ENCODE data around the gene LSM2.
"Not testable (repeated sequence)": the region's sequence is repeated elsewhere in the genome, so short reads cannot be mapped to it uniquely, and the experiment has no call there.

LSM2 gene

DNA sequence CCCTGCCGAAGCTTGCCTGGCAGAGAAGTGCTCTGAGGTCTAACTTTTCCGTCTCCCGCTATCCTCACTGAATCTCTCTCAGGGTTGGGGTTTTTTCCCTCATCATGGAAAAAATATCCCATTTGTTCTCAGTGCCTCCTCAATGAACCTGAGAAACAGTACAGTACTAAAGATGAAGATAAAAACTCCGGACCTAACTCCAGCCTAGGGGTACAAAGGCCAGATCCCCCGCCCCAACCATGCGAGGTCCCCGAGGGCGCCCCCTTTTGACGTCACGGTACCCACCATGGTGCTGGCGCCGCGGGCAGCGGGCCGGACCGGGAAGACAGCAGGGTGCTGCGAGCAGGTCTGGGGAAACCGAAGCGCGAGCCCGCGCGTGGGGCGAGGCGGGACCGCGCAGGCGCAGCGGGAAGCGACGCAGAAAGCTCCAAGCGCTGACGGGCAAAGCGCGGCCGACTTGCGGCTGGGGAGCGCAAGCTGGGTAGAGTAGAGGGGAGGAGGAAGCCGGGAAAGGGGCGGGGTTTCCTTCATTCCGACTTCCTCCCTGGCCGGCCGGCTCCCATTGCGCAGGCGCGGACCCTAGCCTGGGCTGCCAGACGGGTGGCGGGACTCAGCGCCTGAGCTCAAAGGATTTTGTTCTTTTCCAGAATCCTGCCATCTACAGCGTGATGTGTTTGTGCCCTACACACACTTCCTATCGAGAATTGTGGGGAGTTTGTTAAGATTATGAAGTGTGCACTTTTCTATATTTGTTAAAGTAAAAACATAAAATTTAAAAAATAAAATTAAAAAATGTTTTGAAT lies at the start of gene LSM2:
Gene LSM2 (minus strand): TSS at position 497 of the 803 bp plus-strand sequence. CDS start 209 bp downstream, at position 288.
- peak; percentile 97 for DNase-seq

DNA sequence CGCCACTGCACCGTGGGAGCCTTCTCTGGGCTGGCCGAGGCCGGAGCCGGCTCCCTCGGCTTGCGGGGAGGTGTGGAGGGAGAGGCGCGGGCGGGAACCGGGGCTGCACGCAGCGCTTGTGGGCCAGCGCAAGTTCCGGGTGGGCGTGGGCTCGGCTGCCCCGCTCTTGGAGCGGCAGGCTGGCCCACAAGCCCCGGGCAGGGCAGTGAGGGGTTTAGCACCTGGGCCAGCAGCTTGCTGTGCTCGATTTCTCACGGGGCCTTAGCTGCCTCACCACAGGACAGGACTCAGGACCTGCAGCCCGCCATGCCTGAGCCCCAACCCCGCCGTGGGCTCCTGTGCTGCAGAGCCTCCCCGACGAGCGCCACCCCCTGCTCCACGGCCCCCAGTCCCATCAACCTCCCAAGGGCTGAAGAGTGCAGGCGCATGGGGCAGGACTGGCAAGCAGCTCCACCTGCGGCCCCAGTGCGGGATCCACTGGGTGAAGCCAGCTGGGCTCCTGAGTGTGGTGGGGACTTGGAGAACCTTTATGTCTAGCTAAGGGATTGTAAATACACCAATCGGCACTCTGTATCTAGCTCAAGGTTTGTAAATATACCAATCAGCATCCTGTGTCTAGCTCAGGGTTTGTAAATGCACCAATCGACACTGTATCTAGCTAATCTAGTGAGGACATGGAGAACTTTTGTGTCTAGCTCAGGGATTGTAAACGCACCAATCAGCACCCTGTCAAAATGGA lies 45.4 kb upstream of the LSM2 start:
- not testable (repeated sequence) for DNase-seq

DNA sequence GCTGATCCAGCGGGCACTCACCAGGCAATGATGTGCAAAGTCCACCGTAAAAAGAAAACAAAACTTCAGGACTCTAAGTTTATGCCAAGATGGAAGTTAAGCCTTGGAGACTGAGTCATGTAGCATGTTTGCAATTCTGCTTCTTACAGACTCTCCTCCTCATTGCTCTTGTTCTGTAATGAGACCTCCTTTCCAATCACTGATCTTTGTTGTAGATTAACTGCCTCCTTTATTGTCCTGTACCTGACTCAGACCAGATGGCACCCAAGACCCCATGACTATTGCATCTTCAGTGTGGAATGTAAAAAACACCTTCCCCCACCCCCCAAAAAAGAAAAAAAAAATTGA lies 44.7 kb upstream of the LSM2 start:
- DNase-seq: no peak

DNA sequence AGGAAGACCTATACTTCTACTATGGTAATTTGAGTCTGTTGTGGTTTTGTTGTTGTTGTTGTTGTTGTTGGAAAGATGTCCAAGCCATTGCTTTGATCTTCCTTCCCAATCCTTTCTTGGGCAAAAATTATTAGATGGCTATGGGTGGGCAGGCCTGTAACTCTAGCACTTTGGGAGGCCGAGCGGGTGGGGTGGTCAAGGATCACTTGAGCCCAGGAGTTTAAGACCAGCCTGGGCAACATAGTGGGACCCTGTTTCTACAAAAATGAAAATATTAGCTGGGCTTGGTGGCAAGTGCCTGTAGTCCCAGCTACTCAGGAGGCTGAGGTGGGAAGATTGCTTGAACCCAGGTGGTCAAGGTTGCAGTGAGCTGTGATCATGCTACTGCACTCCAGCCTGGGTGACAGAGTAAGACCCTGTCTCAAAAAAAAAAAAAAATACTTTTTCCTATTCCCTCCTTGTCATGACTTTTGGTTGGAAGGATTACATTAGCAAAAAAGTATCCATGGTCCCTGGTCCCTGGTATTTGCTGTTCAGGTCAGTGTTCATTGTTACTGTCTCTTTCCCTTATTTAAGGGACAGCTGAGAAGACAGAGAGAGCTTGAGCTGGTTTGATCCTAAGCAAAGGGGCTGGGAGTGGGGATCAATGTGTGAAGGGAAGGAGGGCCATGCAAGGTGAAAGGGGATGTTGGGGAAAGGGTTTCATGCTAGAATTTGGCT lies 44.2 kb upstream of the LSM2 start:
- DNase-seq: no peak

DNA sequence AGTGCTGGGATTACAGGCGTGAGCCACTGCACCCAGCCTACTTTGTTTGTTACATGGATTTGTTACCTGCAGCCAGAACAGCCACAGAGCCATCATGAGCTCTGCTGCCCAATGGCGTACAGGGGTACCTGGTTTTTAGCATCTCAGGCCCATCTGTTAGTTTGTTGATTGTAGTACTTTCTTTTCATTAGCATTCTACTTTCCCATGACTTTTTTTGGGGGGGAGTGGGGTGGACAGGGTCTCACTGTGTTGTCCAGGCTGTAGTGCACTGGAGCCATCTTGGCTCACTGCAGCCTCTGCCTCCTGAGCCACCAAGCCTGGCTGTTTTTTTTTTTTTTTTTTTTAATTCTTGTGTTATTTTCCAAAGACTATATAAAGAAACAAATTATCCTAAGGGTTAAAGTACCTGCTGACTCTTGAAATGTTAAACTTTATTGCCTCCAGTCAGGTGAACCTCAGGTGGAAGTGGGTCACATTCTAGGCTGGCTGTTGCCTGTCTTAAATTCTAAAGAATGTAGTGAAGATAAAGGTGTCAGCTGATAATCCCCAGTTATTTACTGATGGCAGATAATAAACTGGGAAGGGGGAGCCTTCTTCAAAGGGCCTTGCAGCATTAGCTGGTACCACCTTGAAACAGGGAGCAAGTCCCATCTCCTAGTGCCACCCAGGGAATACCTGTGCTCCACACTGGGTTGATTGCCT lies 40.7 kb upstream of the LSM2 start:
- DNase-seq: no peak

DNA sequence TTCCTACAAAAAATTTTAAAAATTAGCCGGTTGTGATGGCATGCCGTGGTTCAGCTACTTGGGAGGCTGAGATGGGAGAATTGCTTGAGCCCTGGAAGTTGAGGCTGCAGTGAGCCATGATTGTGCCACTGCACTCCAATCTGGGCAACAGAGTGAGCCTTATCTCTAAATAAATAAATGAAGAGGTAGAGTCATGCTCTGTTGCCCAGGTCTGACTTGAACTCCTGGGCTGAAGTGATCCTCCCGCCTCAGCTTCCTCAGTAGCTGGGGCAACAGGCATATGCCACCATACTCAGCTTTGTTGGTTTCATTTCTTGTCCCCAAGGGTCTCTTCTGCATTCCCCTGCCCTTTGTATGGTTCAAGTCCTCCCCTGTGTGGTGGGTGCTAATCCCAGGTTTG lies 37.7 kb upstream of the LSM2 start:
- DNase-seq: no peak

DNA sequence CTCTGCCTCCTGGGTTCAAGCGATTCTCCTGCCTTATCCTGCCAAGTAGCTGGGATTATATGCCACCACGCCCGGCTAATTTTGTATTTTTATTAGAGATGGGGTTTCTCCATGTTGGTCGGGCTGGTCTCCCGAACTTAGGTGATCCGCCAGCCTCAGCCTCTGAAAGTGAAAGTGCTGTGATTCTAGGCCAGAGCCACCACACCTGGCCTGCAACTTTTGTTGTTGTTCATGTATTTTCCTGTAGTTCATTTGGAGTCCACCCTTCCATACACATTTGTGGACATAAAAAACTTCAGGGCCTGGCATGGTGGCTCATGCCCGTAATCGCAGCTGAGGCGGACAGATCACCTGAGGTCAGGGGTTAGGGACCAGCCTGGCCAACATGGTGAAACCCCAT lies 35.3 kb upstream of the LSM2 start:
- DNase-seq: no peak

DNA sequence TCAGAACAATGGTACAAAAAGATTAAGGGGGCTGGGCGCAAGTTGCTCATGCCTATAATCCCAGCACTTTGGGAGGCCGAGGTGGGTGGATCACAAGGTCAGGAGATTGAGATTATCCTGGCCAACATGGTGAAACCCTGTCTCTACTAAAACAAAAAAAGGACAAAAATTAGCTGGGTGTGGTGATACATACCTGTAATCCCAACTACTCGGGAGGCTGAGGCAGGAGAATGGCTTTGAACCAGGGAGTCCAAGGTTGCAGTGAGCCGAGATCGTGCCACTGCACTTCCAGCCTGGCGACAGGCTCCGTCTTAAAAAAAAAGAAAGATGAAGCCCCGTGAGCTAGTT lies 33.0 kb upstream of the LSM2 start:
- DNase-seq: not testable (repeated sequence)

DNA sequence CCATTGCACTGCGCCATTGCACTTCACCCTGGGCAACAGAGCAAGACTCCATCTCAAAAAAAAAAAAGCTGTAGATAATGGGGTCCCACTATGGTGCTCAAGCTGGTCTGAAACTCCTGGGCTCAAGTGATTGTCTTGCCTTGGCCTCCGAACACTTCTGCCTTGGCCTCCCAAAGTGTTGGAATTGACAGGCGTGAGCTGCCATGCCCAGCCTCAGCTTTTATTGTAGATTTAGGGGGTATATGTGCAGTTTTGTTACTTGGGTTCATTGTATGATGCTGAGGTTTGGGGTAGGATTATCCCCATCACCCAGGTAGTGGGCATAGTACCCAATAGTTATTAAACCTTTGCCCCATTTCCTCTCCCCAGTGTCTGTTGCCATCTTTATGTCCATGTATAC lies 32.2 kb upstream of the LSM2 start:
- DNase-seq: no peak

DNA sequence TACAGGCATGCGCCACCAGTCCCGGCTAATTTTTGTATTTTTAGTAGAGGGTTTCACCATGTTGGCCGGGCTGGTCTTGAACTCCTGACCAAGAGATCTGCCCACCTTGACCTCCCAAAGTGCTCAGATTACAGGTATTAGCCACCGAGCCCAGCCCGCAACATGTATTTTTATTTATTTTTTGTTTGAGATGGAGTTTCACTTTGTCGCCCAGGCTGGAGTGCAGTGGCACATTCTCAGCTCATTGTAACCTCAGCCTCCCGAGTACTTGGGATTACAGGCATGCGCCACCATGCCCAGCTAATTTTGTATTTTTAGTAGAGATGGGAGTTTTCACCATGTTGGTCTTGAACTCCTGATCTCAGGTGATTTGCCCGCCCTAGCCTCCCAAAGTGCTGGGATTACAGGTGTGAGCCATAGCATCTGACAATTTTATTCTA lies 31.4 kb upstream of the LSM2 start:
- DNase-seq: not testable (repeated sequence)

DNA sequence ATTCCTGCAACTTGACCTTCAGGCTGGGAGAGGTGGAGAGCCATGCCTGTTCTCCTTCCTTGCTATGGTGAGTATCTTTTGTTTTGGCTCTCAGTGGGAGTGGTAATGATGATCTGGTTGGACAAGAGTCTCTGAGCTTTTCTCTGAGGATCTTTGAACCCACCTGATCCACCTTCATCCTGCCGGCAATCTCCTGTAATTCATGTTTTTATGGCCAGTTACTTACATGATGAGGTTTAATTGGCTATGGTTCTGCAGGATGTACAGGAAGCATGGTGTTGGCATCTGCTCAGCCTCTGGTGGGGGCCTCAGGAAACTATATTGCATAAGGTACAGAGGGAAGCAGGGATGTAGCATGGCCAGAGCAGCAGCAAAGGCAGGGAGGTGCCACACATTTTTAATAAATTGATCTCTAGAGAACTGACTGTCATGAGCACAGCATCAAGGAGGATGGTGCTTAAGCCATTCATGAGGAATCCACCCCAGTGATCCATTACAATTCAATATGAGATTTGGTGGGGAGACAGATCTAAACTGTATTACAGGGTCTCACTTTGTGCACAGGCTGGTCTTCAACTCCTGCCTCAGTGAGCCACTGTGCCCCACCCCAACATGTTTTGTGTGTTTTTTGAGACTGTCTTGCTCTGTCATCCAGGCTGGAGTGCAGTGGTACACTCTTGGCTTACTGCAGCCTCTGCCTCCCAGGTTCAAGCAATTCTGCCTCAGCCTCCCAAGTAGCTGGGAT lies 30.8 kb upstream of the LSM2 start:
- DNase-seq: no peak

DNA sequence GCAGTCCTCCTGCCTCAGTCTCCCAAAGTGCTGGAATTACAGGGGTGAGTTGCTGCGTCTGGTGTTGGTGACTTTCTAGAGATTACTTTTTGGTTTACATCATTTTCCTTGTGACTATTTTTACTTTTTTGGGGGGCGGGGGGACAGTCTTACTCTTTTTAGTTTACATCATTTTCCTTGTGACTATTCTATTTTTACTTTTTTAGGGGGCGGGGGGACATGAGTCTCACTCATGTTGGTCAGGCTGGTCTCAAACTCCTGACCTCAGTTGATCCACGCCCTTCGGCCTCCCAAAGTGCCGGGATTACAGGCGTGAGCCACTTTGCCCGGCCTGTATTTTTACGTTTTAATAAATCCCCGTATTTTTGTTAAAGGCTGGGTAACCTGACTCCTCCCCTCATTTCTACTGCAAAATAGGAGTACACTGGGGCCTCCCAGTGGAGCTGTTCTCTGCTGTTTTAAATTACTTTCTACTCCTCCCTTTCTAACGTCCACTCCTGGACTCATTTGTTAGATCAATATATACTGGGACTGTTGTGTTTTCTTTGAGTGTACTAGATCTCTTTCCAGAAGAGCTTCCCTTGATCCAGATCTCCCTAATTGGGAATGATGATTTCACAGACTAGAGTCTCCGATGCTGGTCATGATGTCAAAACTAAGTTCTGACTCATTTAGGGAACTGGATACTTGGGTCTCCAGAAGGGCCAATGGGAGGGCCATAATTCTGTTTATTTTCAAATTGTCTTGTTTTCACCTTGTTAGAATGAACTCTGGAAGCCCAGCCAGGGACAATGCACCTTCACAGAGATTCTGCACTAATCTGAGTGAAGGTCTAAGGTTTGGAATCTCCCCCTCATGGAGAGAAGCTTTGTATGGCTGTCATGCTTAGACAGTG lies 30.0 kb upstream of the LSM2 start:
- DNase-seq: no peak

DNA sequence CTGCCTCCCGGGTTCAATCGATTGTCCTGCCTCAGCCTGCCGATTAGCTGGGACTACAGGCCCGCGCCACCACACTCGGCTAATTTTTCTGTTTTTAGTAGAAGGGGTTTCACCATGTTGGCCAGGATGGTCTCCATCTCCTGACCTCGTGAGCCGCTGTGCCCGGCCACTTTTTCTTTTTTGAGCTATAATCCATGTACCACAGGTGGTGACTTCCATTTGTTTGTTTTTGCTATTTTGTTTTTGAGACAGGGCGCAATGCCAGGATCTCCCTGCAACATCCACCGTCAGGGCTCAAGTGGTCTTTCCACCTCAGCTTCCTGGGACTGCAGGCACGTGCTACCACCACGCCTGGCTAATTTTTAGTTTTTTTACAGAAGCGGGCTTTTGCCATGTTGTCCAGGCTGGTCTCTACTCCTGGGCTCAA lies 29.3 kb upstream of the LSM2 start:
- no peak for DNase-seq

DNA sequence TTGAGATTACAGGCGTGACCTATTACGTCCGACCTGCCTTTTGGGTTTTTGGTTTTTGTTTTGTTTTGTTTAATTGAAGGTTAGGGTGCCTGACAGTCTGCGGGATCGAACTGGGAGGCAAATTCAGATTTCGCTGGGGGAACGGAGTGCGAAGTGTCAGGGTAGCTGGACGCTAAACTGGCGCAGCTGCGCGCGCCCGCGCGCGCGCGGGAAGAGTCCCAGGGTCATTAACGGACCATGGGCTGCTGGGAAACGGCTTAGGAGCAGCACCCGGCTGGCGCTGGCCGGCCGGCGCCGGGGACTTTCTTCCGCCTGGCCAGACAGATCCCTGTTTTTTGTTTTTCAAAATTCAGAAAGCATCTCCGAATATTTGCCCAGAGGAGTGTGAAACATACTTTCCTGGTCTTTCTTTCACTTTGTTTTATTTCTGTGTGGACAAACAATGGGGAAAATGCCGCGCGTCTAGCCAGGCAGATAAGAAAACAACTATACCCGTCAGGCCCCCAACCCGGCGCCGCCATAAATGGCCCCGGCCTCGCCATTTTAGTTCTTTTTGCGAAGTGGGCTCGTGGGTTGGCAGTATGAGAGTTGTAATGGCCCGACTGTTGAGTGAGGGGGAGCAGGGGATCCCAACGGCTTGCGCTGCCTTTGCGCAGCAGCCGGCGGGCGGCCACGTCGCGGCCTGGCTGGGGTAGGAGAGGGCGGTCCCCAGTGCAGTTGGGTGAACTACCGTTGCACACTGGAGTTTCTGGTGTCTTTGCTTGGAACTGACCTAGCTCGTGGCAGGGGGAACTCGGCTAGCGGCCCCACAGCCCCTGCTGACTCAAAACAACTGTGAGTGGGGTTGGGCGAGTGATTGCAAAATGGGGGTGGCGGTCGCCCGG lies 27.8 kb upstream of the LSM2 start:
- DNase-seq: peak; percentile 92

DNA sequence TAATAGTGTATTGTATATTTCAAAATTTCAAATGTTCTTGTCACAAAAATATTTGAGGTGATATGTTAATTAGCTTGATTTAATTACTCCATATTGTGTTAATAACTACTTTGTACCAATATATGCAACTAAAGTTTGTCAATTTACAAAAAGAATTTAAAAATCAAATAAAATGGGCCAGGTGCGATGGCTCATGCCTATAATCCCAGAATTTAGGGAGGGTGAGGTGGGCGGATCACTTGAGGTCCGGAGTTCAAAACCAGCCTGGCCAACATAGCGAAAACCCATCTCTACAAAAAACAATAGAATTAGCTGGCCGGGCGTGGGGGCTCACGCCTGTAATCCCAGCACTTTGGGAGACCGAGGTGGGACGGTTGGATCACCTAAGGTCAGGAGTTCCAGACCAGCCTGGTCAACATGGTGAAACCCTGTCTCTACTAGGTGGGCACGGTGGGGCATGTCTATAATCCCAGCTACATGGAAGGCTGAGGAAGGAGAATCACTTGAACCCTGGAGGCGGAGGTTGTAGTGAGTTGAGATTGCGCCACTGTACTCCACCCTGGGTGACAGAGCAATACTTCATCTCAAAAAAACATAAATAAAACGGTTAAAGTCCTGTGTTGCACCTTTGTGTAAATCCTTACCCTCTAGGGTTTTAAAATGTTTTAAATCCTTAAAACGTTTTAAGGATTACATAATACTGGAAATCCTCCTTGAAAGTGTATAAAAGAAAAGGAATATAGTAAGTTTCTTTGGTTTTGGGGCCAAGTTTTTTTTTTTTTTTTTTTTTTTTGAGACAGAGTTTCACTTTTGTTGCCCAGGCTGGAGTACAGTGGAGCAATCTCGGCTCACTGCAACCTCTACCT lies 24.8 kb upstream of the LSM2 start:
- DNase-seq: no peak

DNA sequence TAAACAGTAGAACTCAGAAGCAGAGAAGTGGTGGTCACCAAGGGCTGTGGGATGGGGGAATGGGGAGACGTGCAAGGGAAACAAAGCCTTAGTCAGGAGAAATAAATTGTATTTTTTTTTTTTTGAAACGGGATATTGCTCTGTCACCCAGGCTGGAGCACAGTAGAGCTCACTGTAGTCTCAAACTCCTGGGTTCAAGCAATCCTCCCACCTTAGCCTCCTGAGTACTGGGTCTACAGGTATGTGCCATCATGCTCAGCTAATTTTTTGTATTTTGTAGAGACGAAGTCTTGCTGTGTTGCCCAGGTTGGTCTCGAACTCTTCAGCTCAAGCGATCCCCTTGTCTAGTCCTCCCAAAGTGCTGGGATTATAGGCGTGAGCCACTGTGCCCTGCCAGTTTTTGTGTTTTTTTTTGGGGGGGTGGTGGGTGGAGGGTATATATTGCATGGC lies 24.1 kb upstream of the LSM2 start:
- no peak for DNase-seq

DNA sequence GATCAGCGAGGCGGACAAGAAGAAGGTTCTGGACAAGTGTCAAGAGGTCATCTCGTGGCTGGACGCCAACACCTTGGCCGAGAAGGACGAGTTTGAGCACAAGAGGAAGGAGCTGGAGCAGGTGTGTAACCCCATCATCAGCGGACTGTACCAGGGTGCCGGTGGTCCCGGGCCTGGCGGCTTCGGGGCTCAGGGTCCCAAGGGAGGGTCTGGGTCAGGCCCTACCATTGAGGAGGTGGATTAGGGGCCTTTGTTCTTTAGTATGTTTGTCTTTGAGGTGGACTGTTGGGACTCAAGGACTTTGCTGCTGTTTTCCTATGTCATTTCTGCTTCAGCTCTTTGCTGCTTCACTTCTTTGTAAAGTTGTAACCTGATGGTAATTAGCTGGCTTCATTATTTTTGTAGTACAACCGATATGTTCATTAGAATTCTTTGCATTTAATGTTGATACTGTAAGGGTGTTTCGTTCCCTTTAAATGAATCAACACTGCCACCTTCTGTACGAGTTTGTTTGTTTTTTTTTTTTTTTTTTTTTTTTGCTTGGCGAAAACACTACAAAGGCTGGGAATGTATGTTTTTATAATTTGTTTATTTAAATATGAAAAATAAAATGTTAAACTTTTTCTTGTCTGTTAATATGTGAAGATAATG lies 23.0 kb upstream of the LSM2 start:
- peak; percentile 53 for DNase-seq

DNA sequence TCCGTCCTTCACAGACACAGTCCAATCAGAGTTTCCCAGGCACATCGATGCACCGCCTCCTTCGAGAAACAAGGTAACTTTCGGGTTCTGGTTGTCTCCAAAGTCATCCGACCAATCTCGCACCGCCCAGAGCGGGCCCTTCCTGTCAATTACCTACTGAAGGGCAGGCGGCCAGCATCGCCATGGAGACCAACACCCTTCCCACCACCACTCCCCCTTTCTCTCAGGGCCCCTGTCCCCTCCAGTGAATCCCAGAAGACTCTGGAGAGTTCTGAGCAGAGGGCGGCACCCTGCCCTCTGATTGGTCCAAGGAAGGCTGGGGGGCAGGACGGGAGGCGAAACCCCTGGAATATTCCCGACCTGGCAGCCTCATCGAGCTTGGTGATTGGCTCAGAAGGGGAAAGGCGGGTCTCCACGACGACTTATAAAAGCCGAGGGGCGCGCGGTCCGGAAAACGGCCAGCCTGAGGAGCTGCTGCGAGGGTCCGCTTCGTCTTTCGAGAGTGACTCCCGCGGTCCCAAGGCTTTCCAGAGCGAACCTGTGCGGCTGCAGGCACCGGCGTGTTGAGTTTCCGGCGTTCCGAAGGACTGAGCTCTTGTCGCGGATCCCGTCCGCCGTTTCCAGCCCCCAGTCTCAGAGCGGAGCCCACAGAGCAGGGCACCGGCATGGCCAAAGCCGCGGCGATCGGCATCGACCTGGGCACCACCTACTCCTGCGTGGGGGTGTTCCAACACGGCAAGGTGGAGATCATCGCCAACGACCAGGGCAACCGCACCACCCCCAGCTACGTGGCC lies 20.7 kb upstream of the LSM2 start, which contains the start of gene HSPA1B:
Gene HSPA1B (plus strand): TSS at position 453 of the 794 bp plus-strand sequence. CDS start 213 bp downstream, at position 666.
- DNase-seq: peak; percentile 99

Data from NCI-H2227 treated with DMSO at 0.1 percent for 48 hours (cell line).